Erythroblast (primary cell): ENCODE data around the gene FOXC2.

Source experiments
- GATA1 ChIP-seq: IDR thresholded peaks from 2 replicates; pipeline ENCODE4 v1.6.1; 2011; ENCODE audit warnings: low read depth, mild to moderate bottlenecking, control low read depth, low read length, moderate library complexity
- POLR2A ChIP-seq: IDR thresholded peaks from 2 replicates; pipeline ENCODE4 v1.6.1; 2011; ENCODE audit warnings: mild to moderate bottlenecking, low read length

DNA sequence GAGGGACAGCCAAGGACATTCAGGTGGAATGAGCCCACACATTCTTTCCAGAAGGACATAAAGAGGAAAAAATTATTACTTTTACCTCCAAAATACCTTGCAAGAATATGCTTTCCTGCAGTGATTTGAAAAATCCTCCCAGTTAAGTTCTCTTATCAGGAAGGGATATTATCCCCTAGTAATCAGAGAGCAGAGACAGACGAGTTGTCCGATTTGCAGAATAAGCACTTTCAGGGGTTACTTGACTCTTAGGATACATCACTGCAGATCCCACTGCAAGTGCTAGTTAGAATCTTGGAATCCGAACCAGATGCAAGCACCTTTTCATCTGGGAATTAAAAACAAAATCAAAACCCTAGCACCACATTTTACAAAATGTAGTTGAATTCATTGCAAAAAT, 45.3 kb downstream of the FOXC2 start:
- TF ChIP-seq POLR2A (no peak), GATA1 (no peak)
